SK-N-SH treated with all-trans-retinoic acid at 6 μM for 48 hours (cell line): ENCODE data around the gene GALNTL6.

Source experiments
- ATAC-seq: fragments of 200-7000 bp; cut with Tn5 transposase; 3 replicates; pipeline ENCODE4 v1.9.1; 2020; ENCODE audit warnings: mild to moderate bottlenecking, moderate library complexity
- ARNTL ChIP-seq: fragments of 450-650 bp; formaldehyde crosslinking; IDR thresholded peaks from 2 replicates; pipeline ENCODE4 v1.5.0; 2020; ENCODE audit warnings: low read depth, mild to moderate bottlenecking, moderate library complexity, borderline replicate concordance
- BACH2 ChIP-seq: fragments of 250-450 bp; sonication (Bioruptor Pico); IDR thresholded peaks from 2 replicates; pipeline ENCODE4 v1.9.0; 2021; ENCODE audit warnings: mild to moderate bottlenecking, borderline replicate concordance
- CSDC2 ChIP-seq: fragments of 250-450 bp; sonication (Bioruptor Pico); IDR thresholded peaks from 2 replicates; pipeline ENCODE4 v1.5.0; 2020; ENCODE audit warnings: mild to moderate bottlenecking, moderate library complexity
- ESRRG ChIP-seq: fragments of 250-450 bp; sonication (Bioruptor Pico); IDR thresholded peaks from 2 replicates; pipeline ENCODE4 v1.6.1; 2021; ENCODE audit warnings: mild to moderate bottlenecking
- GLIS3 ChIP-seq: fragments of 250-450 bp; sonication (Bioruptor Pico); IDR thresholded peaks from 2 replicates; pipeline ENCODE4 v1.5.0; 2020; ENCODE audit warnings: mild to moderate bottlenecking, moderate library complexity
- ISL1 ChIP-seq: fragments of 250-450 bp; sonication (Bioruptor Pico); IDR thresholded peaks from 2 replicates; pipeline ENCODE4 v2.1.2; 2022; ENCODE audit warnings: mild to moderate bottlenecking, moderate library complexity
- OSR1 ChIP-seq: fragments of 250-450 bp; sonication (Bioruptor Pico); IDR thresholded peaks from 2 replicates; pipeline ENCODE4 v1.8.0; 2022; ENCODE audit warnings: moderate library complexity, mild to moderate bottlenecking, inconsistent platforms
- PATZ1 ChIP-seq: fragments of 250-450 bp; sonication (Bioruptor Pico); IDR thresholded peaks from 2 replicates; pipeline ENCODE4 v1.8.0; 2020; ENCODE audit warnings: mild to moderate bottlenecking, moderate library complexity, borderline replicate concordance
- POU6F1 ChIP-seq: fragments of 250-450 bp; sonication (Bioruptor Pico); IDR thresholded peaks from 2 replicates; pipeline ENCODE4 v1.8.0; 2021; ENCODE audit warnings: low read depth, mild to moderate bottlenecking, moderate library complexity, borderline replicate concordance
- PPARA ChIP-seq: fragments of 250-450 bp; sonication (Bioruptor Pico); IDR thresholded peaks from 2 replicates; pipeline ENCODE4 v1.5.0; 2020; ENCODE audit warnings: mild to moderate bottlenecking, borderline replicate concordance
- RARB ChIP-seq: fragments of 250-450 bp; sonication (Bioruptor Pico); IDR thresholded peaks from 2 replicates; pipeline ENCODE4 v1.8.0; 2021; ENCODE audit warnings: mild to moderate bottlenecking, moderate library complexity
- SNAI2 ChIP-seq: fragments of 250-450 bp; sonication (Bioruptor Pico); IDR thresholded peaks from 2 replicates; pipeline ENCODE4 v1.5.0; 2020; ENCODE audit warnings: mild to moderate bottlenecking, moderate library complexity
- TCF4 ChIP-seq: fragments of 250-450 bp; sonication (Bioruptor Pico); IDR thresholded peaks from 2 replicates; pipeline ENCODE4 v1.8.0; 2021; ENCODE audit warnings: mild to moderate bottlenecking, moderate library complexity, borderline replicate concordance
- TOX ChIP-seq: fragments of 250-450 bp; sonication (Bioruptor Pico); IDR thresholded peaks from 2 replicates; pipeline ENCODE4 v1.8.0; 2021; ENCODE audit warnings: mild to moderate bottlenecking, moderate library complexity, borderline replicate concordance
- TSHZ2 ChIP-seq: fragments of 250-450 bp; sonication (Bioruptor Pico); IDR thresholded peaks from 2 replicates; pipeline ENCODE4 v1.5.0; 2020; ENCODE audit warnings: mild to moderate bottlenecking, moderate library complexity
- ZC3H10 ChIP-seq: fragments of 250-450 bp; sonication (Bioruptor Pico); IDR thresholded peaks from 2 replicates; pipeline ENCODE4 v1.5.1; 2021; ENCODE audit warnings: mild to moderate bottlenecking, moderate library complexity
- ZFP3 ChIP-seq: fragments of 250-450 bp; sonication (Bioruptor Pico); IDR thresholded peaks from 2 replicates; pipeline ENCODE4 v1.5.0; 2020; ENCODE audit warnings: mild to moderate bottlenecking, moderate library complexity
- ZNF565 ChIP-seq: fragments of 450-650 bp; formaldehyde crosslinking; conservative IDR thresholded peaks from 2 replicates; pipeline ENCODE4 v1.5.0; 2020; ENCODE audit warnings: low read depth, mild to moderate bottlenecking, moderate library complexity
- ZNF70 ChIP-seq: fragments of 450-650 bp; formaldehyde crosslinking; IDR thresholded peaks from 2 replicates; pipeline ENCODE4 v1.5.0; 2020; ENCODE audit warnings: mild to moderate bottlenecking, moderate library complexity
- ZNF8 ChIP-seq: fragments of 450-650 bp; formaldehyde crosslinking; IDR thresholded peaks from 2 replicates; pipeline ENCODE4 v1.5.0; 2020; ENCODE audit warnings: mild to moderate bottlenecking, moderate library complexity
- TF ChIP-seq, protein P1 (sequence below): fragments of 250-450 bp; sonication (Bioruptor Pico); IDR thresholded peaks from 2 replicates; pipeline ENCODE4 v1.5.1; 2020; ENCODE audit warnings: low read depth, mild to moderate bottlenecking, moderate library complexity
- TF ChIP-seq, protein P2 (sequence below): fragments of 250-450 bp; sonication (Bioruptor Pico); IDR thresholded peaks from 2 replicates; pipeline ENCODE4 v1.5.1; 2021; ENCODE audit warnings: mild to moderate bottlenecking, moderate library complexity

GALNTL6 gene

DNA sequence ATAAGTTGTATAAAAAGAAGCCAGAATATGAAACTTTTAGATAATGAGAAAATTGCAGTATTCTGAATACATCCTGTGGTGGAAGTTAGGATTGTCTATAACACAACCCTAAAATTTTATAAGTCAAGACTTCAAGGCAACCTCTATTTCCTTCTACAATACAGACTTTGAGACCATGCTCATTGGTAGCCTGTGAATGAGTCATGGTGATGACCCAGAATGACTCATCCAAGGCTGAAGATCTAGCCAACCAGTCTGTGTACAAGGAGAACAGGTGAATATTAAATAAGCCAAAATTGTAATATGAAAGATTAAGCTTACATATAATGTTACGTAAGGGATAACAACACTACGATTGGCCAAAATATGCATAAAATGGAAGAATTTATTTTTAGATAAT, 879.5 kb downstream of the GALNTL6 start:
- no peak for ATAC-seq

GRCh38 chr4:172698256-172698655, 885.1 kb downstream of the GALNTL6 start:
- ATAC-seq: no peak
- TF ChIP-seq CSDC2 (CRISPR knock-in tag) (no peak), ZNF8 (CRISPR knock-in tag) (no peak), PPARA (CRISPR knock-in tag) (no peak), TCF4 (CRISPR knock-in tag) (no peak), BACH2 (CRISPR knock-in tag) (no peak), OSR1 (CRISPR knock-in tag) (no peak), ARNTL (CRISPR knock-in tag) (no peak), ZNF565 (no peak), ZNF70 (CRISPR knock-in tag) (no peak), ZFP3 (CRISPR knock-in tag) (no peak), SNAI2 (no peak), GLIS3 (CRISPR knock-in tag) (no peak), ISL1 (CRISPR knock-in tag) (no peak), ESRRG (CRISPR knock-in tag) (no peak)

More for the DNA sequence above, 879.5 kb downstream of the GALNTL6 start:
- TF ChIP-seq ISL1 (CRISPR knock-in tag): no peak
- no peak for TF ChIP-seq TSHZ2 (CRISPR knock-in tag)
- no peak for TF ChIP-seq PATZ1 (CRISPR knock-in tag)
- TF ChIP-seq, protein P1, sequence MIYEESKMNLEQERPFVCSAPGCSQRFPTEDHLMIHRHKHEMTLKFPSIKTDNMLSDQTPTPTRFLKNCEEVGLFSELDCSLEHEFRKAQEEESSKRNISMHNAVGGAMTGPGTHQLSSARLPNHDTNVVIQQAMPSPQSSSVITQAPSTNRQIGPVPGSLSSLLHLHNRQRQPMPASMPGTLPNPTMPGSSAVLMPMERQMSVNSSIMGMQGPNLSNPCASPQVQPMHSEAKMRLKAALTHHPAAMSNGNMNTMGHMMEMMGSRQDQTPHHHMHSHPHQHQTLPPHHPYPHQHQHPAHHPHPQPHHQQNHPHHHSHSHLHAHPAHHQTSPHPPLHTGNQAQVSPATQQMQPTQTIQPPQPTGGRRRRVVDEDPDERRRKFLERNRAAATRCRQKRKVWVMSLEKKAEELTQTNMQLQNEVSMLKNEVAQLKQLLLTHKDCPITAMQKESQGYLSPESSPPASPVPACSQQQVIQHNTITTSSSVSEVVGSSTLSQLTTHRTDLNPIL (CRISPR knock-in tag): no peak
- TF ChIP-seq PPARA (CRISPR knock-in tag): no peak
- no peak for TF ChIP-seq ZNF8 (CRISPR knock-in tag)
- no peak for TF ChIP-seq ZNF565
- TF ChIP-seq POU6F1 (CRISPR knock-in tag): no peak
- no peak for TF ChIP-seq ARNTL (CRISPR knock-in tag)
- TF ChIP-seq, protein P2, sequence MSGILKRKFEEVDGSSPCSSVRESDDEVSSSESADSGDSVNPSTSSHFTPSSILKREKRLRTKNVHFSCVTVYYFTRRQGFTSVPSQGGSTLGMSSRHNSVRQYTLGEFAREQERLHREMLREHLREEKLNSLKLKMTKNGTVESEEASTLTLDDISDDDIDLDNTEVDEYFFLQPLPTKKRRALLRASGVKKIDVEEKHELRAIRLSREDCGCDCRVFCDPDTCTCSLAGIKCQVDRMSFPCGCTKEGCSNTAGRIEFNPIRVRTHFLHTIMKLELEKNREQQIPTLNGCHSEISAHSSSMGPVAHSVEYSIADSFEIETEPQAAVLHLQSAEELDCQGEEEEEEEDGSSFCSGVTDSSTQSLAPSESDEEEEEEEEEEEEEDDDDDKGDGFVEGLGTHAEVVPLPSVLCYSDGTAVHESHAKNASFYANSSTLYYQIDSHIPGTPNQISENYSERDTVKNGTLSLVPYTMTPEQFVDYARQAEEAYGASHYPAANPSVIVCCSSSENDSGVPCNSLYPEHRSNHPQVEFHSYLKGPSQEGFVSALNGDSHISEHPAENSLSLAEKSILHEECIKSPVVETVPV (CRISPR knock-in tag): no peak
- no peak for TF ChIP-seq BACH2 (CRISPR knock-in tag)

DNA sequence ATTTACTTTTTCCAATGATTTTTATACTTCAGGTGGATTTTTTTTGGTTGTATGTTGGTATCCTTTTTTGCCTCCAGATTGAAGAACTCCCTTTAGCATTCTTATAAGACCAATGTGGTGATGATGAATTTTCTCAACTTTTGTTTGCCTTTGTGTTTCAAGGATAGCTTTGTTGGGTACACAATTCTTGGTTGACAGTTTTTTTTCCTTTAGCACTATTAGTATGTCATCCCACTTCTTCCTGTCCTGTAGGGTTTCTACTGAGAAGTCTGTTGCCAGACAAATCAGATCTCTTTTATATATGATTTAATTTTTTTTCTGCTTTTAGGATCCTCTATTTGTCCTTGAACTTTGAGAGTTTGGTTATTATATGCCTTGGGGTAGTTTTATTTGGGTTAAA, 892.4 kb downstream of the GALNTL6 start:
- ATAC-seq: no peak

More for the DNA sequence above, 892.4 kb downstream of the GALNTL6 start:
- TF ChIP-seq GLIS3 (CRISPR knock-in tag) (no peak), TCF4 (CRISPR knock-in tag) (no peak), ZC3H10 (CRISPR knock-in tag) (no peak), SNAI2 (no peak), POU6F1 (CRISPR knock-in tag) (no peak), ESRRG (CRISPR knock-in tag) (no peak), RARB (CRISPR knock-in tag) (no peak), ZNF565 (no peak), PATZ1 (CRISPR knock-in tag) (no peak), ZFP3 (CRISPR knock-in tag) (no peak), TOX (CRISPR knock-in tag) (no peak)
- TF ChIP-seq, protein P2 (CRISPR knock-in tag): no peak
- TF ChIP-seq, all 23 proteins: peak for 0
